Measurements from ENCODE around the gene TJP3.

Gene TJP3

DNA sequence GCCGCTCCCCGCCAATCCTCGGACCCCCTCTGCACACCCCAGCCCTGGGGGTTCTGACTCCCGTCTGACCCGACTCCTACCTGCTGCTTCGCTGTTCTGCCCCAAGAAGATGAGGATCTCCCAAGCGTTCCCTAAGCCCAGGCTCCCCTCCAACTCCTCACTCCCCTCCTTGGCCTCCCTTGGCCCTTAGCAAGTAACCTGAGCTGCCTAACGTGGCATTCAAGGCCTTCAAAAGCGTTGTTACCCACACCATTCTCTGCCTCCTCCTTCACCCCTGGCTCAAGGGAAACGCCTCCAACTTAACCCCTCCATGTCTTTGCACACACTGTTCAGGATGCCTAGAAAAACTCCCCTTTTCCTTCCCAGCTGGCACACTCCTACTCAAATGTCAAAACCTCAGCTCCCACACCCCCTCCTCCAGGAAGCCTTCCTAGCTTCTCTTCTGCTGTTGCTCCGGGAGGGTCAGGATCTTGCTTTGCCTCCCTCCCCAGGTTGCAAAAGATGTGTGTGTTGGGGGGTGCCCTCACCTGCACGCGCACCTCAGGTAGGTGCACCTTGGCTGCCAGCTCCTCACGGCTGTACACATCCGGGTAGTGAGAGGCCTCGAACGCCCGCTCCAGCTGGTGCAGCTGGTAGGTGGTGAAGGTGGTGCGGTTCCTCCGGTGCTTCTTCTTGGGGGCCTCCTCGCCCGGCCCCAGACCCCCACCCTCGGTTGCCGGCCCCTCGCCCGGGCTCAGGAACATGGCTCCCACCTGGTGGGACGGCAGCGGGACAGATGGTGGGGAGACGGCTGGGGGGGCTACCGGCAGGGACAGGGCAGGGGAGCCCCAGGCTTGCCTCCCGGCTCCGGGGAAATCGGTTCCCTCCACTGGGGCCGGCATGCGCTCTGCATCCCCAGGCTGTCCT, 63.1 kb downstream of the TJP3 start:
- DNase-seq, result no peak

DNA sequence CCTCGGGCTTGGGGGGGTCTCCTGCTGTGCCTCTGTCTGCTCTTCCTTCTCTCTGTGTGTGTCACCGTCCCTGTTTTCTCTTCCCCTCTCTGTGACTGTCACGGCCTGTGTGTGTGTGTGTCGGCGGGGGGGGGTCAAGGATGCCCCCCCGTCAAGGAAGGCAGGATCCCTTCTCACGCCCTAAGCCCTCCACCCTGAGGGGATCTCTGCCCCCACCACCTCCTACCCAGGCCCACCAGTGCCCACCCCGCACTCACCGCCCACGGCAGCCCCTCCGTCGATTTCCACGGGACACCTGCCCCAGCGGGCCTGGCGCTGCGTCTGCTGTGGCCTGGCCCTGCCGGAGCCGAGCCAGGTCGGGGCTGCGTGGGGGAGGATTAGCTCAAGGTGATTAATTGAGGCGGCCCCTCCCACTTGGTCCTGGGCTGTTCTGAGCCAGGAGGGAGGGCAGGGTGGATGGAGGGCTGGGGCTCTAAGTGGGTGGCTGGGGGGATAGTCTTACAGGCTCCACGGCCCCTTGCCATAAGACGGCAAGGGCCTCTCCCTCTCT, 63.8 kb downstream of the TJP3 start, which contains the start of gene RAX2:
RAX2 (minus strand) TSS at position 323 of the 550 bp plus-strand sequence. CDS start 486 bp downstream, outside the sequence.
- no peak for DNase-seq

DNA sequence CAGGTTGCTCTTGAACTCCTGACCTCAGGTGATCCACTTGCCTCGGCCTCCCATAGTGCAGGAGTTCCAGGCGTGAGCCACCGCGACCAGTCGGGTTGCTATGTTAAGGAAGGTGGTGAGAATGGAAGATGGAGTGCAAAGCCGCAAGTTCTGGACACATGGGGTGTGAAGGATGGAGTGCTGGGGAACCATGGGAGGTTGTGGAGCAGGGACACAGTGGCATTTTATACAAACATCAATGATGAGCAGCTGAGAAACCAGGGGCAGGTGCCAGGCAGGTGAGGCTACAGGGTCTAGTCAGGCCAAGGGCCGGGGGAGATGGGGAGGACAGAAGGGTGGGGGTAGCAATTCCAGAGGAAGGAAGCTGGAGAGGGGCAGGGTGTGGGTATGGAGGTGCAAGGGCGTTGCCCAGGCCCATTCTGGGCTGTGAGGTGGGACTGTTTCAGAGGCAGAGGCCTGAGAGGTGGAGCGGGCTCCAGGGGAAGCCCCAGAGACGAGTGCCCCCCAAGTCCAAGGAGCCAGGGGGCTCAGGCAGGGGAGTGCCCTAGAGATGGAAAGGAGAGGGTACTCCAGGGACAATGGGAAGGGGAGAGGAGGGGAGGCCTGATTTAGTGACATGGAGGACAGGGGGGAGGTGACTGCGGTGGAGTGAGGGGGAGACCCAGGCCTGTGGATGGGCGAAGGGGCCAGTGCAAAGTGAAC, 65.8 kb downstream of the TJP3 start:
- no peak for DNase-seq

DNA sequence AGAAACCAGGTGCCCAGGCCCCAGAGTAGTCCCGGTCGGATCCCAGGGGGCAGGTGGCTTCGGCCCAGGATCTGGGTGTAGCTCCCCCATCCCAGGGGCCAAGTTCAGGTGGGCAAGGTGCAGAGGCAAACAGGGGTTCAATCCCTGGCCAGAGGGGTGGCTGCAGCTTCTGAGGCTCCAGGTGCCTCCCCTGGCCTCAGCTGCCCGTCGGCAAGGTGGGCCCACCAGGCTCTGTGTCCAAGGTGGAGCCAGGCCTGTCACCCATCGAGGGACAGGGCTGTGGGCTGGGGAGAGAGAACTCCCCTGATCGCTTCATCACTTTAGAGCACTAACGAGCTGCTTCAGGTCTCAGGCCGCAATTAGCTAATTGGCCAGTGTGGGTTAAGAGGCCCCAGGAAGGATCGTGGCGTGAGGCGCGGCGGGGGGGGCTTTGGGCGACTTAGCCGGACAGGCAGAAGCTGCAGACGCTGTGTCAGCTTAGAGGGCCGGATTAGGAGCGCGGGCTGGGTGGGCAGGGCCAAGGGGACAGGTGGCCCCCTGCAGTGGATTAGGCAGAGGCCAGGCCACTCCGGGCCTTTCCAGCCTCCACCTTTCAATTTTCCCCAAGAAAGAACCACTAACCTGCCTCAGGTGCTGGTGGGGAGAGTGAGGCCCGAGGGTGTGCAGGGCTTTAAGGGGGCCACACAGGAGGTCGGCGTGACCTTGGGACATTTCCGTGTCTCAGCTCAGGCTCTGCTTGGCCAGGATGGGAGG, 66.6 kb downstream of the TJP3 start:
- no peak for DNase-seq

DNA sequence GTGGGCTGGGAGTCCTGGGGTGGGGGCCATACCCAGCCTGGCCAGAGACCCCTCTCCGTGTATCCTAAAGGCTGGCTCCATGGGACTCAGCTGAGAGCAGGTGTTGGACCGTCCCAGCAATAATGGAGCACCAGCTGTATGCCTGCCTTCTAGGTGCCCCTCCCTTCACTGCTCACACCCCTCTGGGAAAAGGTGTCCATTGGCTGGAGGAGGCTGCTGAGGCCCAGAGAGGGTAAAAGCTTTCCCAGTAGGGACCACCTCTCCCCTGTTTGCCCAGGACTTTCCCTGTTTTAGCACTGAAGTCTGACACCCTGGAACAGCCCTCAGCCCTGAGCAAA, 67.2 kb downstream of the TJP3 start:
- no peak for DNase-seq

DNA sequence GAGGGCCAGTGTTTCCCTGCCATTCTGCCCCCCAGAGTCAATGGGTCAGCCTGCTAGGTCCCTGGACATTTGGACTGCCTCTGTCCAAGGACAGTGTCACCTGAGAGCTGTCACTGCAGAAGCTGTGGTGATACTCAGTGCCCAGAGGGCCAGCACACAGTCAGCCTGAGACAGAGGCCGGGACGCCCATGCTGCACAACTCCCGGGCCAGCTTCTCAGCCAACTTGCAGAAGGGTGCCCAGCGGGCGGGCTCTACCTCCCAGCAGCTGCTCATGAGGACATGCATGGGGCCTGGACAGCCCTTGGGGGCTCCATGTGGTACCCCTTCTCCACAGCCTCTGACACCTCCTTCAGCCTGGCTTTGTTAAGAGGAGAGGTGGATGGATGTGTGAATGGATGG, 67.6 kb downstream of the TJP3 start:
- DNase-seq, result no peak

DNA sequence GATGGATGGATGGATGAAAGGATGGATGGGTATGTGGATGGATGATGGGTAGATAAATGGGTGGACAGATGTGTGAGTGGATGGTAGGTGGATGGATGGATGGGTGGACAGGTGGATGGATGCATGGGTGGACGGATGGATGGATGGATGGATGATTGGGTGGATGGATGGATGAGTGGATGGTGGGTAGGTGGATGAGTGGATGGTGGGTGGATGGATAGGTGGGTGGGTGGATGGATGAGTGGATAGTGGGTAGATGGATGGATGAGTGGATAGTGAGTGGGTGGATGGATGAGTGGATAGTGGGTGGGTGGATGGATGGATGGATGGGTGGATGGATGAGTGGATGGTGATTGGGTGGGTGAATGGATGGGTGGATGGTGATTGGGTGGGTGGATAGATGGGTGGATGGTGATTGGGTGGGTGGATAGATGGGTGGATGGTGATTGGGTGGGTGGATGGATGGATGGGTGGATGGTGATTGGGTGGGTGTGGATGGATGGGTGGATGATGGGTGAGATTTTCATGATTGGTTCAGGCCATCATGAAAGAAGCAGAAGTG, 68.4 kb downstream of the TJP3 start:
- DNase-seq, result no peak

DNA sequence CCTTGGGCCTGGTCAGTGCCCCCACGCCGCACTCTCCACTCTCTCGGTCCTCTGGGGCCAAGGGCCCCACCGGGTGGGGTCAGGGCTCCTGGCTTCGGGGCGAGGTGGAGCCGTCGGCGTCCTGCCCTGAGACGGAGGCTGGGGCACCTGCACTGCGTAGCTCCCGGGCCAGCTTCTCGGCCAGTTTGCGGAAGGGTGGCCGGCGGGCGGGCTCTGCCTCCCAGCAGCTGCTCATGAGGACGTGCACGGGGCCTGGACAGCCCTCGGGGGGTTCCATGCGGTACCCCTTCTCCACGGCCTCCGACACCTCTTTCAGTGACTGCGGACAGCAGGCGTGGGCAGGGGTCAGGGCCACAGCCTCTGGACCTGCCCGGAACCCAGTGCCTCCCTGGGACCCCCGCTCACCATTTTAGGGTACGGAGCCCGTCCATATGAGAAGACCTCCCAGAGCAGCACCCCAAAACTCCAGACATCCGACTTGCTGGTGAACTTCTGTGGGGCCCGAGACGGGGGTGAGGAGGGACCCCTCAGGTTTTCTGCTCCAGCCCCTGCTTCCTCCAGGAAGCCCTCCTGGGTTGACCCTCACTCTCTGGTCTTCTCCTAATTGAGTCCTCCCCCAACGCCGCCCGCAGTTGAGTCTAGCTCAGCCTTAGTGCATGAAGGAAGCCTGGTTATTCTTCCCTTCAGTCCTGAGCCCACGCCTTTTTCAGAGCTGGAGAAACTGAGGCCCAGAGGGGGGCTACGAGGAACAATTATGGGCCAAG, 70.1 kb downstream of the TJP3 start:
- DNase-seq, result no peak

DNA sequence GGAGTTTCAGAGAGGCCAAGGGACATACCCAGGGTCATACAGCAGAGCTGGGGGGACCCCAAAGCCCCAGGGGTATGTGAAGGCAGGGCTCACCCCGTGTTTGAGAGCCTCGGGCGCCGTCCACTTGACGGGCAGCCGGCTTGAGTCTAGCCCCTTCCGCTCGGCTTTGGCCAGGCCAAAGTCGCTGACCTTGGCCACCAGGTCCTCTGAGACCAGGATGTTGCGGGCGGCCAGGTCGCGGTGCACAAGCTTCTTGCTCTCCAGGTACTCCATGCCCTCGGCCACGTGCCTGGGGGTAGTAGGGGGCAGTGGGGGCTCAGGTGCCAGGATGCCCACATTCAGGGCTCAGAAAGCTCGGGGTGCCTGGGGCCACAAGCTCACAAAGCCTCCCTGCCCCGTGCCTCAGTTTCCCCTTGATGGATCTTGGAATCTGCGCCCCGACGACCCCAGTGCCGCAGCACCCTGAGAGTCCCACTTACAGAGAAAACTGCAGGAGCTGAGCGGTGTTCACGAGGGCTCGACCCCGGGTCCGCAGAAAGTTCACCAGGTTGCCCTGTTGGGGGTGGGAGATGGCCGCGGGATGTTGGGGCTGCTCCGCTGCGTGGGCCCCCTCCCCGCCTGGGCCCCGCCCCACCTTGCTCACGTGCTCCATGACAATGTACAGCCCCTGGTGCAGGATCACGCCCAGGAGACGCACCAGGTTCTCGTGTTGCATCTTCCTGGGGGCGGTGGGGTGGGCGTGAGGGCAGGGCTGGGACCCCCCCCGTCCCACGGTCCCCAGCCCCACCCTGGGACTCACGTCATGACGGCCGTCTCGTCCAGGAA, 70.9 kb downstream of the TJP3 start:
- DNase-seq, result peak in 1 of 2 experiments; percentile 5

DNA sequence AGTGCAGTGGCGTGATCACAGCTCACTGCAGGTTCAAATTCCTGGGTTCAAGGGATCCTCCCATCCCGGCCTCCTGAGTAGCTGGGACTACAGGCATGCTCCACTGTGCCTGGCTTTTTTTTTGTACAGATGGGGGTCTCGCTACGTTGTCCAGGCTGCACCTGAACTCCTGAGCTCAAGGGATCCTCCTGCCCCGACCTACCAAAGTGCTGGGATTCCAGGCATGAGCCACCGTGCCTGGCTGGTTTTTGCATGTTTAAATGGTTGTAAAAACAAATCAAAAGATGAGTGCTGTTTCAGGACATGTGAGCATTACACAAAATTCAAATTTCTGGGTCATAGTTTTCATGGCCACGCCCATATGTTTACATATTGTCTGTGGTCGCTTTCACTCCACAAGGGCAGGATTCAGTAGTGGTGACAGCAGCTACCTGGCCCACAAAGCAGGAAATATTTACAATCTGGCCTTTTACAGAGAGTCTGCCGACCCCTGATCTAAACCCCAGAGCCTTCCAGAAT, 72.7 kb downstream of the TJP3 start:
- DNase-seq, result no peak

DNA sequence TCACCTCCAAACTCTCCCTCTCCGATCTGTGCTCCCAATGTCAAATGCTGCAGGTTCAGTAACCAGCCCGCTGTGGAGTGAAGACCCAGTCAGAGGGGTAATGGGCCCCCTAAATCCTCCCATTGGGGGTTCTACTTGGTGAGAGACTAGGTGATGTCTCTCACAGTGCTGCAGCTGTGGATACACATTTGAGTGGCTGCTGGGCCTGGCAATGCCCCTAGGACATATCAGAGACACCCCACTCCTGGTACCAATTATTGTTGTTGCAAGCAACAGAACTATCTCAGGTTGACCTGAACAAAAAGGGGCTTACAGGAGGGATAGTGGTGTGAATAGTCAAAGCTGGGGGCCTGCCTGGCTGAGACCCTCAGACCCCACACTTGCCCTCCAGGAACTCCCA, 73.4 kb downstream of the TJP3 start:
- DNase-seq, result no peak

DNA sequence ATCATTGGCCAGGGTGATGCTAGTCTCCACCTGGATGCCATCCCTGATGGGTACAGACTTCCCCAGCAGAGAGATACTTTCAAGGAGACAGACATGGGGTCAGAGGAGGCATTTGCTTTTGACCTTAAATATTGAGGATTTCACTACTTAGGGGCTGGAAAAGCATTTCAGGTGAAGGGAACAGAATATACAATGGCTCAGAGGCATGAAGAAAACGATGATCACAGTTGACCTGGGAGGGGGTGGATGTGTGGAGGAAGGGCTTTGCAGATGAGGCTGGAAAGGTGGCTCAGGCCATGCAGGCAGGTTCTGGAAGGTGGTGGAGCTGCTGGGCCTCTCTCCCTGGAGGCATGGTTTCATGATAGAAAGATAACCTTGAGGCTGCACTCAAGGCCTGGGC, 74.1 kb downstream of the TJP3 start:
- no peak for DNase-seq

DNA sequence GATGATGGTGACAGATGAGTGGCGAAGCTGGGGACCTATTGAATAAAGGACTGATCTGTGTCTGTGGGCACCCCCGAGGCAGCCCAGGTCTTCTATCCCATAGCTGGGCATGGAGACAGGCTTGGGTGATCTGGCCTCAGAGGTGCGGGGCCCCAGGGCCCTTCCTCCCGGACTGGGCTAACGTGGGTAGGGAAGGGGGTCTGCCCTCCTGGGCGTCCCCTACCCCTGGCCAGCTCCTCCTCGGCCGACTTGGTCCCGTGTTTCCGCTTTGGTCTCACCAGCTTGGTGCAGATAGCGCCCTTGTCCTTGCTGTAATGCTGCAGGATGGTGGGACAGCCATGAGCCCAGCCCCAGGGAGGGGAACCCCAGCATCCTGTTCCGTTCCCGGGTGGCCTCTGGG, 74.7 kb downstream of the TJP3 start:
- DNase-seq, result no peak

DNA sequence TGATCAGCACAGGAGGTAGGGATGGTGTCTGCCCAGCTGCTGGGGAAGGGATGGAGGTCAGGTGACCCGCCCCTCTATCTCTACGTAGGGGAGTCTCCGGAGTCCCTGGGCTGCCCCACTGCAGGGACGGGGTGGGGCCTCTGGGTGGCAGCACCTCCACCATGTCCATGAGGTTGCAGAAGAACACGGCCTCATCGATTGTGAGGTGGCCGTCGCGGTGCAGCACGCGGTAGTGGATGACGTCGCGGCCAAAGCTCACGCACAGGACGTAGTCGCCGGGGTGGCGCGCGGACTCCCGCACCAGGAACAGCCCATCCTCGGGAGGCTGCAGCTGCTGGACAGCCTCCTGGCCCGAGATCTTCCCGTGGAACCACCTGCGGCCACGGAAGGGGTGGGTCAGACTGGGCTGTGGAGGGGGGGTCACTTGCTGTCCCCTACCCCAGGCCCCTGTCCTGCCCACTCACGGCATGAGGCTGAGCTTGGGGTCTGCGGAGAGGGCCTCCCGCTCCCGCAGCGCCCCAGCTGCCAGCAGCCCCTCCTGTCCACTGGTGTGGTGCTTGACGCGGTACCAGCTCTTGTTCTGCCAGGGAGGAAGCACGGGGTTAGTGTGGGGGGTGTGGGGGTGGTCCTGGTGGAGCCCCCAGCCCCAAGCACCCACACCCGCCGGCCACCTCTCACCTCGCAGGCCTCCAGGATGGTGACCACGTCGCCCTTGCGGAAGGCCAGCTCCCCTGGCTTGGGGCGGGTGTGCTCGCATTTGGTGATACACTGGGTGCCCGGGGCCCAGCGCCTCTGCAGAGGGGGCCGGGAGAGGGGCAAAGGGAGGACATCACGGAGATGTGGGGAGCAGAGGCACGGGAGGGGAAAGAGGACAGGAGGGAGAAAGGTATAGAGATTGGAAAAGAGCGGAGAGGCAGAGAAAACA, 75.7 kb downstream of the TJP3 start:
- peak in 1 of 2 experiments; percentile 36 for DNase-seq

DNA sequence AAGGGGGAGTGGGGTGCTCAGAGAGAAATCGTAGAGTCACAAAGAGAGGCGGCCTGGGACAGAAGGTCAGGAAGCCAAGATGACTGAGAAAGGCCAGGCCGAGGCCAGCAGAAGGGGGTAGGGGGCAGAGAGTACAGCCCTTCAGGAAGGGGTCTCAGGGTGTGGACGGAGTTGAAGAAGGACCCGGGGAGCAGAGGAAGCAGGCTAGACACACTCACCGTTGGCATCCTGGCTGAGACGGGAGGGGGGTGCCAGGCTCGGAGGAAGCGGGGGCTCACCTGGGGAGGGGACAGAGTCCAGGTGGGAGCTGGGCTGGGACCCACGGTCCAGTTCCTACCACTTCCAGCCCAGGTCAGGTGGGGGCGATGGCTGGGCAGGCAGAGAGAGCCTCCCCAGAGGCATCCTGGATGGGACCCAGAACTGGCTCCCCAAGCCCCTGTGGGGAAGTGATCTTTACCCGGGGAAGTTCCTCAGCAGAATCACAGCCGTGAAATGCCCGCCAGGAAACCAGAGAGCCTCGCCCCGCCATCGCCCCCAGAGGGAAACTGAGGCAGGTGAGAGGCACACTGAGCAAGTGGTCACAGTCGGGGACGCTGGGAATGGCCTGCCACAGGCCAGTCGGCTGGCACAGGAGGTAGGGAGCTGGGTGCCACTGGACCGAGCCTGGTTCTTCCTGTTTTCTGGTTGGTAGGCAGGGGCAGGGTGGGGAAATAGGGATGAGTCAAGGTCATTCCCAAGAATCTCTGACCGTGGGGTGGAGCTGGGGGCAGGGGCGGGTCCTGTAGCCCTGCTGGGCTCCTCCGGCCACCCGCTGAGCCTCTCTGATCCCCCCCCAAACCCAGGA, 76.6 kb downstream of the TJP3 start:
- no peak for DNase-seq

DNA sequence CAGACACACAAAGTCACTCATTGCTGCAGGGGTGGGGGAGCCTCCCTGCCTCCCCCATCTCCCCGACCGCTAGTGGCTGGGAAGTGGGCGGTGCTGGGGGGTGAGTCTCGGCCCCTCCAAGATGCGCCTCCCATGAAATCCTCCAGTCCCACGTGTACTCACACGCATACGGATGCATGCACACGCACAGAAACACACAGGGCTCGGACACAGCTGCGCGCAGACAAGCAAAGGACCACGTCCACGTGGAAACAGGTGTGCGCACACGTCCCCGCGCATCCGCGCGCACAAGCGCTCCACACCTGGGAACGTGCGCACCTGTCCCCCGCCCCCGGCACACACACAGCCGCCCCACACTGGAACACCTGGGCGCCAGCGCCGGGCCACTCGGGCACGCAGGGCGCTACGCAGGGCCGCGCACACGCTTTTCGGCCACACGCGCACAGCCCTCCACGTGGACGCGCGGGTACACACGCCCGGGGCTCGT, 77.3 kb downstream of the TJP3 start:
- DNase-seq, result no peak

DNA sequence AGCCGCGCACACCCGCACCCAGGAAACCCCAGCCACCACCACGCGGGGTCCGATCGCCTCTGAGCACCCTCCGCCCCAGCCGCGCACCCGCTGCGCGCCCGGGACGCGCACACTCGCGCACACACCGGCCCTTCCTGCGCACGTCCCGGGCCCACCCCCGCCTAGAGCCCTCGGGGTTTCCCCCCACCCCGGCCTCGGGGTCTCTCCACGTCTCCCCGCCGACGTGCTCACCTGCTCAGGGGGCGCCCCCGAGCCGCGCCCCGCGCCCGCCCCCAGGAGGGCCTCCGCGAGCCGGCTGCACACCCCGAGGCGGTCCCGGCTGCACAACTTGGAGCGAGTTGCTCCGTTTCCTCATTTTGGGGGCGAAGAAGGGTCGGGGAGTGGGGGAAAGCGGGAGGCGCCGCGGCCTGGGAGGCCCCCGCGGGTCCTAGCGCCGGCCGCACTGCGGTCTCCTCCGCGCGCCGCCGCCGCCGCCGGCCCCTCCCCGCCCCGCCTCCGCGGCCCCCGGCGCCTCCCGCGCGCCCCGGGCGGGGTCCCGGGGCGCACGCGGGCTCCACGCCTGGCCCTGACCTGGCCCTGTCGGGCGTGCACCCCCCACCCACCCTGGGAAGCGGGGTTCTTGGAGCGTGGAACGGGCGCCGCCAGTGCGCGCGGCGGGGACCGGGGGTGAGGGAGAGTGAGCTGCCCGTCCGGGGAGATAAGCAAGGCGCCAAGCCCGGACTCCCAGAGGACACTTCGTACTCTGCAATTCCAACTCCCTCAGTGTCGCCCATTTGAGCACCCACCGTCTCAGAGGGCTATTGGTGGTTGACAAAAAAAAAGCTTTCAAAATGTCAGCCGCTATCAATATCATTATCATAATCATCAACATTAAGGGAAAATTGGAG, 78.0 kb downstream of the TJP3 start, which contains the start of gene MATK:
MATK (minus strand) TSS at position 444 of the 887 bp plus-strand sequence. CDS start 1,246 bp downstream, outside the sequence.
- DNase-seq, result no peak
